ENCODE measurements around the gene GAS5. TPM values are rescaled to one million over a fixed set of nuclear protein-coding genes. Genes with fewer than 3 reads are reported as not detected.
A peak's percentile ranks its signal among the peaks of the same experiment; 100 is the strongest.

The GAS5 gene
- polyA plus RNA-seq, 4 donors: 575 to 748 (median 635) TPM

- DNase-seq (ENCODE audit: low read depth in 4 of 4, low spot score in 3 of 4): no peak
Measured at GRCh38 chr1:173832748-173833147, 35.0 kb downstream of the GAS5 start.

- no peak for DNase-seq (ENCODE audit: low read depth in 4 of 4, low spot score in 3 of 4)
Measured at GRCh38 chr1:173827611-173828010, 40.2 kb downstream of the GAS5 start.

GRCh38 chr1:173824315-173825081 lies 43.3 kb downstream of the GAS5 start, which contains the start of the genes CENPL and DARS2:
CENPL (minus strand) TSS chr1:173824883; CDS start chr1:173811299, 13,584 bp downstream.
DARS2 (plus strand) TSS chr1:173824673; CDS start chr1:173825230, 557 bp downstream.
- DNase-seq (ENCODE audit: low read depth in 4 of 4, low spot score in 3 of 4): peak; percentile 93 to 96 (median 94)

GRCh38 chr1:173823781-173824314 lies 43.9 kb downstream of the GAS5 start:
- no peak for DNase-seq (ENCODE audit: low read depth in 4 of 4, low spot score in 3 of 4)

GRCh38 chr1:173821680-173822079 lies 46.1 kb downstream of the GAS5 start:
- no peak for DNase-seq (ENCODE audit: low read depth in 4 of 4, low spot score in 3 of 4)

GRCh38 chr1:173818459-173818858 lies 49.3 kb downstream of the GAS5 start:
- DNase-seq (ENCODE audit: low read depth in 4 of 4, low spot score in 3 of 4): no peak

Other genes with a start within 250 kb of the GAS5 start
- gene TEX50, start 232.7 kb downstream of the GAS5 start, polyA plus RNA-seq (ENCODE audit: insufficient read length in 4 of 4): not detected
- gene ANKRD45, start 198.1 kb downstream of the GAS5 start, polyA plus RNA-seq (ENCODE audit: insufficient read length in 4 of 4): 1 to 10 TPM; 1.4 to 7.6 (median 4.7) TPM
- 10 to 100 TPM; 22.0 to 32.7 (median 23.7) TPM for gene KLHL20, start 153.0 kb downstream of the GAS5 start, polyA plus RNA-seq (ENCODE audit: insufficient read length in 4 of 4)
- gene DARS2, start 43.3 kb downstream of the GAS5 start, polyA plus RNA-seq (ENCODE audit: insufficient read length in 4 of 4): 10 to 100 TPM; 15.1 to 28.7 (median 27.4) TPM
- 10 to 100 TPM; 10.7 to 14.3 (median 12.1) TPM for gene CENPL, start 43.1 kb downstream of the GAS5 start, polyA plus RNA-seq (ENCODE audit: insufficient read length in 4 of 4)
- gene ZBTB37, start 391 bp upstream of the GAS5 start, polyA plus RNA-seq (ENCODE audit: insufficient read length in 4 of 4): 10 to 100 TPM in 1 of 4 donors, 1 to 10 TPM in 3; 7.5 to 10.5 (median 8.7) TPM
- gene SERPINC1, start 49.3 kb upstream of the GAS5 start, polyA plus RNA-seq (ENCODE audit: insufficient read length in 4 of 4): 1 to 10 TPM in 1 of 4 donors, under 1 TPM in 3; 0.37 to 5.5 (median 0.42) TPM
- 10 to 100 TPM; 12.5 to 14.4 (median 13.0) TPM for gene RC3H1, start 154.4 kb upstream of the GAS5 start, polyA plus RNA-seq (ENCODE audit: insufficient read length in 4 of 4)